Caco-2 (cell line): ENCODE measurements around the gene DEDD2. TPM values are rescaled to one million over a fixed set of nuclear protein-coding genes. Genes with fewer than 3 reads are reported as not detected.

Source experiments
- BruUV-seq: library from RNA; stranded (reverse); fragments of 400-500 nt; replicated peaks from 2 replicates; lab custom pipeline; 2021; lab: Mats Ljungman, UMichigan
- CTCF ChIA-PET: fragments of 300-600 bp; sonication (Branson Sonifier 250); formaldehyde crosslinking; loops from one replicate; lab custom pipeline; 2022; ENCODE audit warnings: antibody characterized with exemption; lab: Charles Lee
- POLR2A ChIA-PET: fragments of 300-600 bp; sonication (Branson Sonifier 250); formaldehyde crosslinking; loops from one replicate; lab custom pipeline; 2022; ENCODE audit warnings: antibody characterized with exemption; lab: Charles Lee
- DNase-seq, 2 experiments: peaks; one replicate each; pipeline versions ENCODE4 v3.0.0 to v3.0.0-alpha.2; 2020 to 2022
- H3K27me3 ChIP-seq: replicated peaks from 2 replicates; pipeline ENCODE4 v1.6.0; 2011; ENCODE audit warnings: low read length; ENCODE audit not compliant: control insufficient read depth, insufficient read depth
- H3K36me3 ChIP-seq: 2 replicates; pipeline ENCODE4 v1.5.1; 2011; ENCODE audit warnings: low read length; ENCODE audit not compliant: control insufficient read depth, insufficient read depth
- H3K4me1 ChIP-seq: fragments of 250-450 bp; sonication (Bioruptor Pico); 2 replicates; pipeline ENCODE4 v1.5.1; 2020; ENCODE audit warnings: mild to moderate bottlenecking
- H3K4me3 ChIP-seq: 2 replicates; pipeline ENCODE4 v1.5.1; 2011; ENCODE audit warnings: low read depth, mild to moderate bottlenecking, control low read depth, low read length
- H3K9me3 ChIP-seq: fragments of 250-450 bp; sonication (Bioruptor Pico); 2 replicates; pipeline ENCODE4 v1.5.1; 2020; ENCODE audit warnings: mild to moderate bottlenecking, moderate library complexity
- H3K27ac Mint-ChIP-seq: one replicate; pipeline ENCODE4 v1.8.0; 2022; ENCODE audit warnings: mixed read lengths; ENCODE audit not compliant: unreplicated experiment
- H3K27me3 Mint-ChIP-seq: one replicate; pipeline ENCODE4 v1.8.0; 2022; ENCODE audit warnings: mixed read lengths; ENCODE audit not compliant: insufficient read depth, unreplicated experiment
- H3K36me3 Mint-ChIP-seq: one replicate; pipeline ENCODE4 v1.8.0; 2022; ENCODE audit warnings: mild to moderate bottlenecking, mixed read lengths; ENCODE audit not compliant: insufficient read depth, unreplicated experiment
- H3K4me1 Mint-ChIP-seq: one replicate; pipeline ENCODE4 v1.8.0; 2022; ENCODE audit warnings: low read depth, mixed read lengths; ENCODE audit not compliant: unreplicated experiment
- H3K4me3 Mint-ChIP-seq: one replicate; pipeline ENCODE4 v1.8.0; 2022; ENCODE audit warnings: mild to moderate bottlenecking, moderate library complexity, mixed read lengths; ENCODE audit not compliant: unreplicated experiment
- H3K9me3 Mint-ChIP-seq: one replicate; pipeline ENCODE4 v1.8.0; 2022; ENCODE audit warnings: mixed read lengths; ENCODE audit not compliant: unreplicated experiment
- intact Hi-C: fragments of 100-400 bp; cut with micrococcal nuclease; formaldehyde crosslinking; loops from one replicate; pipeline ENCODE4 v1.10.0; 2022; ENCODE audit not compliant: unreplicated experiment
- total RNA-seq: library from RNA; stranded (reverse); gene quantifications from 2 replicates; pipeline ENCODE4 v1.2.3, GENCODE V29; 2022
- TF ChIP-seq, protein P1 (sequence below), 2 experiments: fragments of 200-600 bp in 1 of 2; IDR thresholded peaks; 1 replicate in 1 of 2; 2 replicates in 1 of 2; pipeline versions ENCODE4 v1.5.1 to v1.8.0; 2011 to 2022; ENCODE audit warnings: antibody characterized with exemption in 1 of 2, control low read depth in 1 of 2, inconsistent platforms in 1 of 2, low read depth in 1 of 2, low read length in 1 of 2, mild to moderate bottlenecking in 1 of 2, moderate library complexity in 1 of 2; ENCODE audit not compliant: insufficient read depth in 1 of 2, severe bottlenecking in 1 of 2, unreplicated experiment in 1 of 2

Gene DEDD2
- total RNA-seq, 1 experiment from 2014 or later = 31.2 TPM

DNA sequence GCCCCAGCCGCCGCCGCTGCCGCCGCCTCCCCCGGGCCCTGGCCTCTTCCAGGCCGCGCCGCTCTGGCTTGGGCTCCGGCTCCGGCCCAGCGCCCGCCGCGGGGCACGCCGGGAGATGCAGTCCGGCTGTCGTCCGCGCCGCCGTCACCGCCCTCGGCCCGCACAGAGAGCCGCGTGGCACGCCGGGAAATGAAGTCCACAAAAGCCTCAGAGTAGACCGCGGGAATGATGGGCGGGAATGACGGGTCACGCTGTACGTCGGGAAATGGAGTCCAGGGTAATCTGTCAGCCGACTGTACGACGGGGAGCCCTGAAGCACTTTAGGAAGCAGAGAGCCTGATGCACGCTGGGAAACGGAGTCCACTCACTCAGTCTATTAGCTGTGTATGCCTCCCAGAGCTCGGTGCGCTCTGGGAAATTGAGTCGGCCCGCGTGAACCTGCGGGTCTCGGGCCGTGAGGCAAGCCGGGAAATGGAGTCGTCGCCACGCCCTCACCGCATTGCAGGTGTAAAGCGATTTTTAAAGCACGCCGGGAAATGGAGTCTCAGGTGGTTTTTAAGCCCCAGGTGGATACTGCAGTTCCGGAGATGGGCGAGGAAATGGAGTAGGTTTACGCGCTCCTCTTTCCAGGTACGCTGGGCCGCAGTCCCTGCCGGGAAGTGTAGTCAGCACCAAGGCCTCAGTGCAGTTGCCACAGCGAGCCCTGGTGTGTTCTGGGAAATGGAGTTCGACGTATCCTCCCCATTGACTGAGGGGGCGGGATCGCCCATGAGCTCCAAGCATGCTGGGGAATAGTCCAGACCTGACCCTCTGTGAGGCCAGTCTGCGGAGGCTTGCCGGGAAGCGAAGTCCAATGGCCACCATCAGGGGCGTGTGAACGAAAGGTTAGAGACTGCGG is 25.3 kb upstream of the DEDD2 start, which contains the start of gene GSK3A:
GSK3A (minus strand) TSS at position 91 of the 898 bp plus-strand sequence. CDS start 137 bp downstream, outside the sequence.
- H3K9me3 Mint-ChIP-seq = no peaks in the 10 kb centered on the region
- no peaks in the 10 kb centered on the region; the same call in 1 of the 2 replicates for H3K36me3 ChIP-seq
- H3K36me3 Mint-ChIP-seq = peaks cover 56% of the 10 kb centered on the region
- BruUV-seq = no TSS peak
- H3K27me3 Mint-ChIP-seq = no peaks in the 10 kb centered on the region
- H3K4me3 Mint-ChIP-seq = peak within 1 kb of the TSS; percentile 85
- H3K4me3 ChIP-seq = peak within 1 kb of the TSS; percentile 92
- peak; percentile 98 to 99 for DNase-seq
- no peaks in the 10 kb centered on the region for H3K27me3 ChIP-seq
- no peaks in the 10 kb centered on the region for H3K9me3 ChIP-seq
- TF ChIP-seq, protein P1, sequence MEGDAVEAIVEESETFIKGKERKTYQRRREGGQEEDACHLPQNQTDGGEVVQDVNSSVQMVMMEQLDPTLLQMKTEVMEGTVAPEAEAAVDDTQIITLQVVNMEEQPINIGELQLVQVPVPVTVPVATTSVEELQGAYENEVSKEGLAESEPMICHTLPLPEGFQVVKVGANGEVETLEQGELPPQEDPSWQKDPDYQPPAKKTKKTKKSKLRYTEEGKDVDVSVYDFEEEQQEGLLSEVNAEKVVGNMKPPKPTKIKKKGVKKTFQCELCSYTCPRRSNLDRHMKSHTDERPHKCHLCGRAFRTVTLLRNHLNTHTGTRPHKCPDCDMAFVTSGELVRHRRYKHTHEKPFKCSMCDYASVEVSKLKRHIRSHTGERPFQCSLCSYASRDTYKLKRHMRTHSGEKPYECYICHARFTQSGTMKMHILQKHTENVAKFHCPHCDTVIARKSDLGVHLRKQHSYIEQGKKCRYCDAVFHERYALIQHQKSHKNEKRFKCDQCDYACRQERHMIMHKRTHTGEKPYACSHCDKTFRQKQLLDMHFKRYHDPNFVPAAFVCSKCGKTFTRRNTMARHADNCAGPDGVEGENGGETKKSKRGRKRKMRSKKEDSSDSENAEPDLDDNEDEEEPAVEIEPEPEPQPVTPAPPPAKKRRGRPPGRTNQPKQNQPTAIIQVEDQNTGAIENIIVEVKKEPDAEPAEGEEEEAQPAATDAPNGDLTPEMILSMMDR (IDR thresholded peaks at IDR 0.05; ENCODE audit: insufficient read depth in 1 of 2, low read depth in 1 of 2, low read length in 1 of 2, severe bottlenecking in 1 of 2, unreplicated experiment in 1 of 2) = no peak
- H3K4me1 ChIP-seq = peaks cover 10% of the 10 kb centered on the region; the same call in 1 of the 2 replicates
- ChIA-PET POLR2A (interaction anchor here (0.5 to 2.5 kb wide), 19 partner anchors 9 to 257 kb away, joined by 3 to 23 read pairs (median 5); partner anchors contain the start of genes CIC, DEDD2, ERF and ZNF526), CTCF (interaction anchor here (1.0 to 2.3 kb wide), 6 partner anchors 37 to 198 kb away, joined by 3 to 17 read pairs (median 4); partner anchors contain the start of genes PAFAH1B3, POU2F2 and PRR19)
- intact Hi-C loops = loop anchor here (1.0 kb wide), 5 partner anchors 22 to 283 kb away; partner anchors contain the start of genes MEGF8, PAFAH1B3, PRR19 and RABAC1
- H3K27ac Mint-ChIP-seq = peak within 1 kb of the TSS; percentile 87
- peaks cover 20% of the 10 kb centered on the region for H3K4me1 Mint-ChIP-seq

DNA sequence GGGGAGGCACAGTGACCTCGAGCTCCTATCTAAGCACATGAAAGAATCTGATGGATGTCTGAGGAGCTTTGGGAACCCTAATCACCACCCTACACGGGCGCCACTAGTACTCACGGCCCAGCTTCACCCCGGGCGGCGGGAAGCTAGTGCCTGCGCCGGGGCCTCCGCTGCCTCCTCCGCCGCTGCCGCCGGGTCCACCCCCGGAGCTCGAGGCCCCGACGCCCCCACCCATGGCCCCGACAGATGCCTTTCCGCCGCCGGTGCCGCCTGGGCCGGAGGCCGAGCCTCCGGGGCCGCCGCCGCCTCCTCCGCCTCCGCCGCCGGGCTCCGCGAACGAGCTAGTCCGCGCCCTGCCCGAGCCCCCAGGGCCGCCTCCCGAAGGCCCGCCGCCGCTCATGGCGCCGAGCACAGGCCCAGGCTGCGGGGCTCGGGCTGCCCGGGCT is 24.6 kb upstream of the DEDD2 start:
- Histone ChIP-seq H3K36me3 (no peaks in the 10 kb centered on the region; the same call in 1 of the 2 replicates), H3K27me3 (no peaks in the 10 kb centered on the region), H3K4me1 (peaks cover 10% of the 10 kb centered on the region; the same call in 1 of the 2 replicates), H3K9me3 (no peaks in the 10 kb centered on the region), H3K4me3 (peak overlapping the region; percentile 92)
- Mint-ChIP-seq H3K27ac (peak overlapping the region; percentile 87), H3K4me3 (peak overlapping the region; percentile 85), H3K36me3 (peaks cover 57% of the 10 kb centered on the region), H3K9me3 (no peaks in the 10 kb centered on the region), H3K27me3 (no peaks in the 10 kb centered on the region), H3K4me1 (peaks cover 18% of the 10 kb centered on the region)
- no TSS peak for BruUV-seq
- ChIA-PET CTCF (interaction anchor here (1.3 to 2.3 kb wide), 4 partner anchors 38 to 155 kb away, joined by 3 to 17 read pairs (median 5); partner anchors contain the start of gene POU2F2), POLR2A (interaction anchor here (0.5 to 2.5 kb wide), 6 partner anchors 9 to 154 kb away, joined by 3 to 23 read pairs (median 6); partner anchors contain the start of genes CIC and DEDD2)
- TF ChIP-seq, protein P1 (IDR thresholded peaks at IDR 0.05; ENCODE audit: insufficient read depth in 1 of 2, low read depth in 1 of 2, low read length in 1 of 2, severe bottlenecking in 1 of 2, unreplicated experiment in 1 of 2) = no peak
- DNase-seq = no peak
- intact Hi-C loops = loop anchor here (1.0 kb wide), 2 partner anchors 22 to 283 kb away; partner anchors contain the start of genes RABAC1 and ZNF526

DNA sequence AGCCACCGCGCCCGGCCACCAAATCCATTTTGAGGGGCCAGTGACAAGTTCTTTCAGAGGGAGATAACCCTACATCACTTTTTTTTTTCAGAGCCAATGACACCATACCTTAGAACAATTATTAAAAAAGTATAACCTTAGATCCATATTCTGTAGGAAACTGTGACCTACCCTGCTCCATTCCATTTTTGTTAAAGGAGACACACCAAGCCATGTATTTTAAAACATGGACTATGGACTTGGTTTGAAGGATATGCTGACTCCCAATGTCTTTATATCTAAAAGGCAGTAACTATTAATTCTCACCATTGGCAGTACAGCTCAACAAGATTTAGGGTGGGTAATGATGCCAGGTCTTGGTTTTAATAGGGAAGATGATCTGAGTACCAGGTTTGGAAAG is 23.8 kb upstream of the DEDD2 start:
- Mint-ChIP-seq H3K36me3 (peaks cover 57% of the 10 kb centered on the region), H3K27ac (peak overlapping the region; percentile 87), H3K27me3 (no peaks in the 10 kb centered on the region), H3K4me1 (peaks cover 13% of the 10 kb centered on the region), H3K4me3 (peak overlapping the region; percentile 85), H3K9me3 (no peaks in the 10 kb centered on the region)
- CTCF ChIA-PET = interaction anchor here (1.4 kb wide), 1 partner anchor 155 kb away, joined by 3 read pairs; no protein-coding TSS in a partner anchor
- H3K27me3 ChIP-seq = no peaks in the 10 kb centered on the region
- H3K4me1 ChIP-seq = peaks cover 6% of the 10 kb centered on the region; the same call in 1 of the 2 replicates
- H3K36me3 ChIP-seq = no peaks in the 10 kb centered on the region; the same call in 1 of the 2 replicates
- intact Hi-C loops = no loop called here
- no TSS peak for BruUV-seq
- POLR2A ChIA-PET = no interaction called here
- TF ChIP-seq, protein P1 (IDR thresholded peaks at IDR 0.05; ENCODE audit: insufficient read depth in 1 of 2, low read depth in 1 of 2, low read length in 1 of 2, severe bottlenecking in 1 of 2, unreplicated experiment in 1 of 2) = no peak
- H3K4me3 ChIP-seq = peak overlapping the region; percentile 92
- no peak for DNase-seq
- H3K9me3 ChIP-seq = no peaks in the 10 kb centered on the region
